Epidermal melanocyte (primary cell): Measurements from ENCODE around the gene MX1.

Experiments
- DNase-seq: peaks from one replicate; pipeline ENCODE4 v3.0.0; 2011; ENCODE audit warnings: low spot score; ENCODE audit not compliant: insufficient read length

The MX1 gene

GRCh38 chr21:41431788-41432548 lies 5.9 kb downstream of the MX1 start:
- DNase-seq = no peak

GRCh38 chr21:41432562-41433460 lies 6.8 kb downstream of the MX1 start:
- no peak for DNase-seq

- no peak for DNase-seq
Measured at GRCh38 chr21:41433566-41433965, 7.5 kb downstream of the MX1 start.

GRCh38 chr21:41435706-41436105 lies 9.7 kb downstream of the MX1 start:
- DNase-seq = no peak

GRCh38 chr21:41437729-41438128 lies 11.7 kb downstream of the MX1 start:
- no peak for DNase-seq

GRCh38 chr21:41438425-41439113 lies 12.5 kb downstream of the MX1 start:
- DNase-seq = no peak

- no peak for DNase-seq
Measured at GRCh38 chr21:41439248-41439647, 13.2 kb downstream of the MX1 start.

GRCh38 chr21:41441546-41441945 lies 15.5 kb downstream of the MX1 start:
- DNase-seq = no peak

GRCh38 chr21:41442481-41443186 lies 16.6 kb downstream of the MX1 start:
- no peak for DNase-seq

GRCh38 chr21:41443562-41443961 lies 17.5 kb downstream of the MX1 start:
- no peak for DNase-seq

GRCh38 chr21:41444703-41445464 lies 18.8 kb downstream of the MX1 start:
- no peak for DNase-seq

GRCh38 chr21:41445465-41445862 lies 19.4 kb downstream of the MX1 start:
- DNase-seq = no peak

GRCh38 chr21:41446586-41446985 lies 20.5 kb downstream of the MX1 start:
- DNase-seq = no peak

- DNase-seq = no peak
Measured at GRCh38 chr21:41447356-41447755, 21.3 kb downstream of the MX1 start.

GRCh38 chr21:41449613-41450012 lies 23.6 kb downstream of the MX1 start:
- no peak for DNase-seq

GRCh38 chr21:41451753-41452676 lies 26.0 kb downstream of the MX1 start:
- DNase-seq = no peak

- no peak for DNase-seq
Measured at GRCh38 chr21:41453198-41453597, 27.2 kb downstream of the MX1 start.

- no peak for DNase-seq
Measured at GRCh38 chr21:41453761-41454160, 27.7 kb downstream of the MX1 start.

- no peak for DNase-seq
Measured at GRCh38 chr21:41458121-41458520, 32.1 kb downstream of the MX1 start.

- DNase-seq = no peak
Measured at GRCh38 chr21:41458559-41458958, 32.5 kb downstream of the MX1 start.
